ENCODE results near the gene OR6K2. TPM values are rescaled to one million over a fixed set of nuclear protein-coding genes. Genes with fewer than 3 reads are reported as not detected.

OR6K2 gene
- total RNA-seq, 4 donors from 2014 or later, result not detected

DNA sequence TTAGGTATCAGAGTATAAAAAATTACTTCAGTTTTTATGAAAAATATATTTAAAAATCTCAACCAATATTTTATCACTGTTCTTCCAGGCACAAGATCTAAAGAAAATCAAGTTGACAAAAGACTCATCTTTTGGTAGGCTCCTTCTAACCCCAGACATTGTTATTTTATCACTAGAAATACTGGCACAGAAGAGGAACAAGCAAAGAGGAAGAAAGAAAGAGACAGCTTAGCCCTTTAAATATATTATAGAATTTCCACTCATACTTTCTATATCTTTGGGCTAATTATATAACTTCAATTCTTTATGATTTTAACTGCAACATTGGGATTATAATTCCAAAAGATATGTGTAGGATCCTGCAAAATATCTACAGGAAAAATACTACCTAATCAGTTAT lies 46.4 kb downstream of the OR6K2 start:
- DNase-seq (no peak), ATAC-seq (no peak)
- Histone ChIP-seq H3K4me3 (no peak overlapping the region), H3K4me1 (no peaks in the 10 kb centered on the region), H3K36me3 (no peaks in the 10 kb centered on the region), H3K27ac (no peak overlapping the region), H3K27me3 (no peaks in the 10 kb centered on the region), H3K9me3 (no peaks in the 10 kb centered on the region)
- intact Hi-C loops (cut with DNase I; ENCODE audit: low total_unique reads), result no loop called here
- in situ Hi-C loops (cut with MboI; ENCODE audit: low sequenced_read_pairs in 4 of 4), result no loop called here
- TF ChIP-seq, protein P1, sequence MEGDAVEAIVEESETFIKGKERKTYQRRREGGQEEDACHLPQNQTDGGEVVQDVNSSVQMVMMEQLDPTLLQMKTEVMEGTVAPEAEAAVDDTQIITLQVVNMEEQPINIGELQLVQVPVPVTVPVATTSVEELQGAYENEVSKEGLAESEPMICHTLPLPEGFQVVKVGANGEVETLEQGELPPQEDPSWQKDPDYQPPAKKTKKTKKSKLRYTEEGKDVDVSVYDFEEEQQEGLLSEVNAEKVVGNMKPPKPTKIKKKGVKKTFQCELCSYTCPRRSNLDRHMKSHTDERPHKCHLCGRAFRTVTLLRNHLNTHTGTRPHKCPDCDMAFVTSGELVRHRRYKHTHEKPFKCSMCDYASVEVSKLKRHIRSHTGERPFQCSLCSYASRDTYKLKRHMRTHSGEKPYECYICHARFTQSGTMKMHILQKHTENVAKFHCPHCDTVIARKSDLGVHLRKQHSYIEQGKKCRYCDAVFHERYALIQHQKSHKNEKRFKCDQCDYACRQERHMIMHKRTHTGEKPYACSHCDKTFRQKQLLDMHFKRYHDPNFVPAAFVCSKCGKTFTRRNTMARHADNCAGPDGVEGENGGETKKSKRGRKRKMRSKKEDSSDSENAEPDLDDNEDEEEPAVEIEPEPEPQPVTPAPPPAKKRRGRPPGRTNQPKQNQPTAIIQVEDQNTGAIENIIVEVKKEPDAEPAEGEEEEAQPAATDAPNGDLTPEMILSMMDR (IDR thresholded peaks at IDR 0.05 in 4 of 5, conservative IDR thresholded peaks at IDR 0.05 in 1 of 5), result no peak
- no peak for TF ChIP-seq POLR2A (IDR thresholded peaks at IDR 0.05)

DNA sequence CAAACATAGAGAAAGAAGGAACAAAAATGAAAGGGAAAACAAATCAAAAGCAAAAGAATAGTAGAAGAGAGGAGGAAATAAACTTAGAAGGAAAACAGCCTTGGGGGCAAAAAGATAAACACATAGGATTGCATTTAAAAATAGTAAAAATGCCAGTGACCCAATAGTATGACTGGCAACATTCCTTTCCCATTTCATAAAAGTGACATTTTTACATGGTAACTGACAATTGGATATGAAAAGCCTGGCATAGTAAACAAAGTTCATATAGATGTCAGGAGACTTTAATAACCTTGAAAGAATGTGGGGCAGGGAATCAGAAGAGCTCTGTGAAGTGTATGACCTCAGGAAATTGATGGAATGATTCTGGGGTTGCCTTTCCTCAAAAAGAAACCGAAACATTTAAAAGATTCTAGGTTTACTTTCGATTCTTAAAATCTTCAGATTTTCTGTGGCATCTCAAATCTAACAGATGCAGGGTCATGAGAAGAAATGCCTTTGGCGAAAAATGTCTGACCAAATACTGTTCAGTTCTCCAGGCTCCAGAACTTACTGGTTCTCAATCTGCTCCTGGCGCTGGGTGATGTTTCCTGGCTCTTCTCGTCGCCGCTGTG lies 47.6 kb downstream of the OR6K2 start:
- DNase-seq, result no peak
- TF ChIP-seq POLR2A (IDR thresholded peaks at IDR 0.05), result no peak
- TF ChIP-seq, protein P1 (IDR thresholded peaks at IDR 0.05 in 4 of 5, conservative IDR thresholded peaks at IDR 0.05 in 1 of 5), result no peak
- ATAC-seq, result no peak
- intact Hi-C loops (cut with DNase I; ENCODE audit: low total_unique reads) (no loop called here), in situ Hi-C loops (cut with MboI; ENCODE audit: low sequenced_read_pairs in 4 of 4) (no loop called here)
- H3K4me3 ChIP-seq, result no peak overlapping the region
- H3K27ac ChIP-seq, result no peak overlapping the region
- no peaks in the 10 kb centered on the region for H3K36me3 ChIP-seq
- no peaks in the 10 kb centered on the region for H3K9me3 ChIP-seq
- H3K4me1 ChIP-seq, result no peaks in the 10 kb centered on the region
- no peaks in the 10 kb centered on the region for H3K27me3 ChIP-seq

Other genes with a start within 250 kb of the OR6K2 start
- gene OR10K1, start 238.8 kb downstream of the OR6K2 start, total RNA-seq, result not detected
- not detected for gene OR10R2, start 228.4 kb downstream of the OR6K2 start, total RNA-seq
- not detected for gene OR6Y1, start 146.2 kb downstream of the OR6K2 start, total RNA-seq
- not detected for gene OR6P1, start 130.1 kb downstream of the OR6K2 start, total RNA-seq
- gene OR10X1, start 120.8 kb downstream of the OR6K2 start, total RNA-seq, result not detected
- not detected for gene OR10Z1, start 95.4 kb downstream of the OR6K2 start, total RNA-seq
- under 1 TPM in 2 of 4 donors, not detected in 2; 0.02 to 0.03 TPM for gene SPTA1, start 13.9 kb downstream of the OR6K2 start, total RNA-seq
- not detected for gene OR6K3, start 20.1 kb upstream of the OR6K2 start, total RNA-seq
- gene OR6K6, start 54.1 kb upstream of the OR6K2 start, total RNA-seq, result not detected
- not detected for gene OR6N1, start 71.5 kb upstream of the OR6K2 start, total RNA-seq
- gene OR6N2, start 80.6 kb upstream of the OR6K2 start, total RNA-seq, result not detected
- gene MNDA, start 130.7 kb upstream of the OR6K2 start, total RNA-seq, result 1 to 10 TPM; 1.0 to 2.7 (median 2.4) TPM
- gene PYHIN1, start 230.9 kb upstream of the OR6K2 start, total RNA-seq, result under 1 TPM in 1 of 4 donors, not detected in 3; 0.16 TPM

All from gastrocnemius medialis (tissue), 4 donors.